GM12878 (cell line): ENCODE measurements around the gene OR2H1. TPM values are rescaled to one million over a fixed set of nuclear protein-coding genes. Genes with fewer than 3 reads are reported as not detected.

Source experiments
- ATAC-seq: fragments of 200-7000 bp; cut with Tn5 transposase; 3 replicates; pipeline ENCODE4 v1.9.1; 2020; ENCODE audit warnings: mild to moderate bottlenecking, moderate library complexity
- BruUV-seq: library from RNA; stranded (reverse); fragments of 400-500 nt; replicated peaks from 2 replicates; lab custom pipeline; 2021; lab: Mats Ljungman, UMichigan
- CTCF ChIA-PET: fragments of 300-600 bp; sonication (Branson Sonifier 250); formaldehyde crosslinking; extraction: SDS; loops from one replicate; lab custom pipeline; 2021; ENCODE audit warnings: inconsistent platforms; lab: Yijun Ruan, JAX
- POLR2A ChIA-PET: fragments of 350-600 bp; formaldehyde crosslinking; extraction: SDS; loops from one replicate; lab custom pipeline; 2021; ENCODE audit warnings: inconsistent platforms; lab: Charles Lee
- RAD21 ChIA-PET: fragments of 300-600 bp; sonication (Branson Sonifier 250); formaldehyde crosslinking; loops from one replicate; lab custom pipeline; 2023; ENCODE audit warnings: antibody characterized with exemption; ENCODE audit not compliant: unreplicated experiment; lab: Charles Lee
- SMC1A ChIA-PET: fragments of 300-600 bp; sonication (Branson Sonifier 250); formaldehyde crosslinking; loops from one replicate; lab custom pipeline; 2023; ENCODE audit not compliant: unreplicated experiment, uncharacterized antibody; lab: Charles Lee
- DNase-seq: peaks from one replicate; pipeline ENCODE4 v3.0.0-alpha.2; 2011; ENCODE audit warnings: low read depth, low spot score
- FAIRE-seq: peaks from 3 replicates; lab custom pipeline; 2011; peaks lifted over from hg19 to GRCh38; lab: Jason Lieb, UNC
- H2AFZ ChIP-seq: 2 replicates; pipeline ENCODE4 v1.6.0; 2011; ENCODE audit warnings: low read depth, low read length, control low read depth; ENCODE audit not compliant: control insufficient read depth
- H3K27ac ChIP-seq: 2 replicates; pipeline ENCODE4 v1.5.1; 2011; ENCODE audit warnings: control low read depth; ENCODE audit not compliant: control insufficient read depth, insufficient read depth
- H3K27me3 ChIP-seq, 2 experiments: replicated peaks in 1 of 2; 2 replicates each; pipeline versions ENCODE4 v1.6.0 to v1.6.1; 2011; ENCODE audit warnings: low read length in 1 of 2; ENCODE audit not compliant: control insufficient read depth in 2 of 2, insufficient read depth in 2 of 2
- H3K36me3 ChIP-seq, 2 experiments: 2 replicates each; pipeline ENCODE4 v1.5.1; 2011; ENCODE audit warnings: low read length in 1 of 2; ENCODE audit not compliant: control insufficient read depth in 2 of 2, insufficient read depth in 2 of 2
- H3K4me1 ChIP-seq: 2 replicates; pipeline ENCODE4 v1.6.1; 2011; ENCODE audit warnings: mild to moderate bottlenecking, low read length, moderate library complexity, mixed read lengths; ENCODE audit not compliant: control insufficient read depth, insufficient read depth
- H3K4me2 ChIP-seq: 2 replicates; pipeline ENCODE4 v1.6.0; 2011; ENCODE audit warnings: control low read depth; ENCODE audit not compliant: control insufficient read depth, insufficient read depth
- H3K4me3 ChIP-seq: fragments of 200-600 bp; sonication (generic); 2 replicates; pipeline ENCODE4 v1.5.1; 2016
- H3K79me2 ChIP-seq: 2 replicates; pipeline ENCODE4 v1.6.0; 2011; ENCODE audit warnings: low read length; ENCODE audit not compliant: control insufficient read depth, insufficient read depth
- H3K9ac ChIP-seq: 2 replicates; pipeline ENCODE4 v1.8.0; 2011; ENCODE audit warnings: low read length, control low read depth, mixed read lengths; ENCODE audit not compliant: control insufficient read depth, insufficient read depth
- H3K9me3 ChIP-seq: replicated peaks from 3 replicates; pipeline ENCODE4 v1.5.1; 2011; ENCODE audit warnings: mild to moderate bottlenecking, low read length; ENCODE audit not compliant: control insufficient read depth, insufficient read depth
- H4K20me1 ChIP-seq: 2 replicates; pipeline ENCODE4 v1.6.0; 2011; ENCODE audit not compliant: control insufficient read depth, insufficient read depth
- CBX3 ChIP-seq: fragments of 200-600 bp; sonication (generic); IDR thresholded peaks from 2 replicates; pipeline ENCODE4 v1.6.1; 2016; ENCODE audit warnings: low read depth, borderline replicate concordance
- CBX5 ChIP-seq: sonication (generic); IDR thresholded peaks from 2 replicates; pipeline ENCODE4 v1.6.1; 2016; ENCODE audit warnings: low read depth, moderate library complexity, mild to moderate bottlenecking, inconsistent platforms
- CHD2 ChIP-seq: IDR thresholded peaks from 2 replicates; pipeline ENCODE4 v1.6.1; 2011; ENCODE audit warnings: low read depth, low read length, improper control_type of control experiment, borderline replicate concordance
- CREB1 ChIP-seq: IDR thresholded peaks from 2 replicates; pipeline ENCODE4 v1.6.1; 2012; ENCODE audit warnings: low read depth, mild to moderate bottlenecking, inconsistent platforms
- CTCF ChIP-seq, 3 experiments: IDR thresholded peaks in 2 of 3; conservative IDR thresholded peaks in 1 of 3; 2 replicates each; pipeline ENCODE4 v1.5.1; 2011; ENCODE audit warnings: low read depth in 3 of 3, low read length in 3 of 3, mild to moderate bottlenecking in 3 of 3, control low read depth in 2 of 3, moderate library complexity in 2 of 3, inconsistent platforms in 1 of 3, mixed read lengths in 1 of 3; ENCODE audit not compliant: control insufficient read depth in 2 of 3, insufficient read depth in 1 of 3; ENCODE audit errors: extremely low read depth in 1 of 3
- HDAC2 ChIP-seq: fragments of 200-600 bp; sonication (generic); IDR thresholded peaks from 2 replicates; pipeline ENCODE4 v1.6.1; 2017
- HDAC6 ChIP-seq: fragments of 200-600 bp; sonication (generic); IDR thresholded peaks from one replicate; pipeline ENCODE4 v1.8.0; 2017; ENCODE audit warnings: antibody characterized with exemption; ENCODE audit not compliant: unreplicated experiment
- KDM1A ChIP-seq: fragments of 200-600 bp; sonication (generic); IDR thresholded peaks from 2 replicates; pipeline ENCODE4 v1.6.1; 2016; ENCODE audit warnings: borderline replicate concordance
- NFIC ChIP-seq: IDR thresholded peaks from 2 replicates; pipeline ENCODE4 v1.6.1; 2012; ENCODE audit warnings: low read depth, mild to moderate bottlenecking, inconsistent platforms, low read length, moderate library complexity
- NRF1 ChIP-seq: conservative IDR thresholded peaks from 2 replicates; pipeline ENCODE4 v1.6.1; 2011; ENCODE audit warnings: mild to moderate bottlenecking, low read depth, low read length, improper control_type of control experiment
- RAD21 ChIP-seq: IDR thresholded peaks from 2 replicates; pipeline ENCODE4 v1.6.1; 2011; ENCODE audit warnings: mild to moderate bottlenecking, low read depth, low read length, moderate library complexity; ENCODE audit not compliant: insufficient read depth
- RAD51 ChIP-seq: fragments of 450-650 bp; IDR thresholded peaks from 2 replicates; pipeline ENCODE4 v1.6.1; 2016; ENCODE audit warnings: moderate library complexity, mild to moderate bottlenecking, inconsistent platforms
- SPI1 ChIP-seq: IDR thresholded peaks from 2 replicates; pipeline ENCODE4 v1.6.1; 2011; ENCODE audit warnings: low read depth, mild to moderate bottlenecking, low read length, moderate library complexity, borderline replicate concordance; ENCODE audit not compliant: insufficient read depth
- SREBF2 ChIP-seq: IDR thresholded peaks from 2 replicates; pipeline ENCODE4 v1.6.1; 2012; ENCODE audit warnings: mild to moderate bottlenecking, low read length
- TBL1XR1 ChIP-seq: IDR thresholded peaks from 2 replicates; pipeline ENCODE4 v1.6.1; 2012; ENCODE audit warnings: low read depth, low read length, improper control_type of control experiment
- TCF3 ChIP-seq: IDR thresholded peaks from 2 replicates; pipeline ENCODE4 v1.6.1; 2012; ENCODE audit warnings: low read depth, mild to moderate bottlenecking, low read length, borderline replicate concordance; ENCODE audit not compliant: insufficient read depth
- USF1 ChIP-seq: IDR thresholded peaks from 2 replicates; pipeline ENCODE4 v1.6.1; 2011; ENCODE audit warnings: borderline replicate concordance, low read depth, mild to moderate bottlenecking, moderate library complexity, mixed read lengths, low read length; ENCODE audit not compliant: insufficient read depth; ENCODE audit errors: extremely low read length
- YBX1 ChIP-seq: fragments of 450-650 bp; IDR thresholded peaks from 2 replicates; pipeline ENCODE4 v1.6.1; 2016; ENCODE audit warnings: antibody characterized with exemption
- ZNF384 ChIP-seq: IDR thresholded peaks from 2 replicates; pipeline ENCODE4 v1.6.1; 2012; ENCODE audit warnings: low read depth, mild to moderate bottlenecking, low read length, improper control_type of control experiment, borderline replicate concordance
- WGBS: methylation state at CpG from one replicate; pipeline ENCODE4 v1.1.6; 2016; ENCODE audit warnings: low lambda C conversion rate; ENCODE audit not compliant: insufficient replicate concordance, insufficient coverage; ENCODE audit errors: missing lambda C conversion rate; 5-methylcytosine and 5-hydroxymethylcytosine counted together
- in situ Hi-C: fragments of 300-500 bp; cut with MboI; formaldehyde crosslinking; loops from 9 replicates; pipeline ENCODE4 v1.14.3; 2018; ENCODE audit warnings: mixed read lengths
- intact Hi-C: fragments of 100-400 bp; cut with micrococcal nuclease; formaldehyde crosslinking; loops from one replicate; pipeline ENCODE4 v1.14.2; 2022; ENCODE audit not compliant: unreplicated experiment
- polyA plus RNA-seq, 11 experiments: library from polyadenylated mRNA; depleted of rRNA in 4 of 11; unstranded in 6 of 11; stranded (reverse) in 5 of 11; fragments of >200 nt; fragmentation: Nextera tagmentation in 4 of 11; fragmentation: Illumina TruSeq in 1 of 11; extraction: Ambion mirVana in 4 of 11; extraction: Trizol in 1 of 11; gene quantifications; 1 replicate in 1 of 11; 2 replicates in 10 of 11; pipeline versions ENCODE4 v1.2.1 to v1.2.3, GENCODE V29; 2011 to 2016; ENCODE audit warnings: inconsistent platforms in 2 of 11, missing spikeins in 2 of 11, low read depth in 1 of 11
- total RNA-seq, 4 experiments: library from RNA; depleted of rRNA in 3 of 4; stranded (reverse); fragments of >200 nt in 3 of 4; fragmentation: Illumina TruSeq in 1 of 4; extraction: Trizol in 1 of 4; gene quantifications; 2 replicates each; pipeline versions ENCODE4 v1.2.1 to v1.2.3, GENCODE V29; 2013 to 2021

Gene OR2H1
- total and polyA plus RNA-seq, 10 of the 15 experiments (the other 5 are each of a cell fraction or from before 2014, with no cell fraction given): not detected

- Histone ChIP-seq H3K4me3 (no peak overlapping the region), H3K4me2 (no peak overlapping the region), H3K27ac (no peak overlapping the region), H3K36me3 (no peaks in the 10 kb centered on the region), H3K9me3 (no peaks in the 10 kb centered on the region), H3K79me2 (no peaks in the 10 kb centered on the region), H4K20me1 (no peaks in the 10 kb centered on the region), H2AFZ (no peak overlapping the region), H3K4me1 (no peaks in the 10 kb centered on the region), H3K27me3 (no peaks in the 10 kb centered on the region), H3K9ac (no peak overlapping the region)
- ATAC-seq: no peak
- TF ChIP-seq CREB1: no peak
- no peak for TF ChIP-seq SPI1
- TF ChIP-seq NRF1: no peak
- TF ChIP-seq RAD21: no peak
- TF ChIP-seq KDM1A: no peak
- no peak for TF ChIP-seq YBX1
- TF ChIP-seq RAD51: no peak
- TF ChIP-seq TBL1XR1: no peak
- TF ChIP-seq CBX3: no peak
- TF ChIP-seq HDAC2: no peak
- no peak for TF ChIP-seq SREBF2
- no peak for TF ChIP-seq CHD2
- no peak for TF ChIP-seq CTCF (IDR thresholded peaks at IDR 0.05 in 2 of 3, conservative IDR thresholded peaks at IDR 0.05 in 1 of 3; ENCODE audit: control insufficient read depth in 2 of 3, extremely low read depth in 1 of 3, insufficient read depth in 1 of 3, low read depth in 3 of 3, low read length in 3 of 3)
- no peak for TF ChIP-seq NFIC
- TF ChIP-seq ZNF384: no peak
- no peak for TF ChIP-seq USF1
- TF ChIP-seq TCF3: no peak
- no peak for TF ChIP-seq CBX5
- TF ChIP-seq HDAC6: no peak
- in situ Hi-C loops (no loop called here), intact Hi-C loops (no loop called here)
- ChIA-PET POLR2A (no interaction called here), RAD21 (no interaction called here), CTCF (no interaction called here), SMC1A (interaction anchor here (1.4 kb wide), 1 partner anchor 11 kb away, joined by 5 read pairs; no protein-coding TSS in a partner anchor)
- no TSS peak for BruUV-seq
- DNase-seq: no peak
- FAIRE-seq: no peak
- 5% methylated on average over 2 of the region's 2 CpGs for WGBS
Measured at GRCh38 chr6:29465801-29466200, 8.8 kb downstream of the OR2H1 start.
